ENCODE measurements around the gene AQP3.

- TF ChIP-seq, protein P1, sequence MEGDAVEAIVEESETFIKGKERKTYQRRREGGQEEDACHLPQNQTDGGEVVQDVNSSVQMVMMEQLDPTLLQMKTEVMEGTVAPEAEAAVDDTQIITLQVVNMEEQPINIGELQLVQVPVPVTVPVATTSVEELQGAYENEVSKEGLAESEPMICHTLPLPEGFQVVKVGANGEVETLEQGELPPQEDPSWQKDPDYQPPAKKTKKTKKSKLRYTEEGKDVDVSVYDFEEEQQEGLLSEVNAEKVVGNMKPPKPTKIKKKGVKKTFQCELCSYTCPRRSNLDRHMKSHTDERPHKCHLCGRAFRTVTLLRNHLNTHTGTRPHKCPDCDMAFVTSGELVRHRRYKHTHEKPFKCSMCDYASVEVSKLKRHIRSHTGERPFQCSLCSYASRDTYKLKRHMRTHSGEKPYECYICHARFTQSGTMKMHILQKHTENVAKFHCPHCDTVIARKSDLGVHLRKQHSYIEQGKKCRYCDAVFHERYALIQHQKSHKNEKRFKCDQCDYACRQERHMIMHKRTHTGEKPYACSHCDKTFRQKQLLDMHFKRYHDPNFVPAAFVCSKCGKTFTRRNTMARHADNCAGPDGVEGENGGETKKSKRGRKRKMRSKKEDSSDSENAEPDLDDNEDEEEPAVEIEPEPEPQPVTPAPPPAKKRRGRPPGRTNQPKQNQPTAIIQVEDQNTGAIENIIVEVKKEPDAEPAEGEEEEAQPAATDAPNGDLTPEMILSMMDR (optimal IDR thresholded peaks at IDR 0.05 in 1 of 3, IDR thresholded peaks at IDR 0.05 in 1 of 3, conservative IDR thresholded peaks at IDR 0.05 in 1 of 3; ENCODE audit: extremely low read depth in 1 of 3, insufficient read depth in 2 of 3, low read length in 3 of 3), result no peak
- no peak for TF ChIP-seq EZH2 (IDR thresholded peaks at IDR 0.05; ENCODE audit: low read length)
These were observed 3.8 kb downstream of the AQP3 start for GRCh38 chr9:33443464-33444154.

Measured in keratinocyte (primary cell).